ENCODE results near the gene OR14A2.
A peak's percentile ranks its signal among the peaks of the same experiment; 100 is the strongest.

The OR14A2 gene

DNA sequence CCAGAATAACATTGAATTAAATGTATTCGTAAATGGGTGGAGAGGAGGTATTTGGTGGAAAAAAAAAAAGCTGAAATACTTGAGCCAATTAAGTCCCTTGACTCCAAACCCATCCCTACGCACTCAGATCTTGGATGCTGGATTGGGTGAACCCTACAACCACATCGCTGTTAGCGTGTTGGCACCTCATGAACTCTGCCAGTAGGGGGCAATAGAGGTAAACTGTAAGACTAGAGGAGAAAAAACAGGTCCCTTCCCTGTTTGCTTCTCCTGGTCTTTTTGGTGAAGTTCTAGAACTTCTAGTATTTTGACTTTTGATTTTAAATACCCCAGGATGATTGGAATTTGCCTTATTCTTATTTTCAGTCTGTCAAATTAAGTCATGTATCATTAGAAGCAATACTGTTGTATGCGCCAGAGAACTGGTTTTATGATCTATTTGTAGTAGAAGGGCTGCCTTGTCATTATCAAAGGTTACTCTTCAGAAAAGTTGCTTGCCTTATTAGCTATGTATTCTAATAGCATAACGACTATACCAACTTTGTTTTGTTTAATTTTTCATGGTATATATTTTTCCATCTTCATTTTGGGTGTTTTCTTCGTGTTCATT is 66.5 kb downstream of the OR14A2 start:
- H3K27me3 ChIP-seq (ENCODE audit: insufficient read depth, poor library complexity, severe bottlenecking): no peaks in the 10 kb centered on the region
- no peak for TF ChIP-seq SPI1 (IDR thresholded peaks at IDR 0.05; ENCODE audit: borderline replicate concordance, low read depth)
- peak; percentile 86 for TF ChIP-seq CTCF (IDR thresholded peaks at IDR 0.05; ENCODE audit: insufficient read depth, low read length)
- H3K27ac ChIP-seq (replicated peaks): no peak overlapping the region
- peak; percentile 21 to 64 for DNase-seq (ENCODE audit: low read depth in 1 of 2, low spot score in 1 of 2)
- no peak overlapping the region for H3K4me3 ChIP-seq (replicated peaks; ENCODE audit: insufficient read depth, low read length)

DNA sequence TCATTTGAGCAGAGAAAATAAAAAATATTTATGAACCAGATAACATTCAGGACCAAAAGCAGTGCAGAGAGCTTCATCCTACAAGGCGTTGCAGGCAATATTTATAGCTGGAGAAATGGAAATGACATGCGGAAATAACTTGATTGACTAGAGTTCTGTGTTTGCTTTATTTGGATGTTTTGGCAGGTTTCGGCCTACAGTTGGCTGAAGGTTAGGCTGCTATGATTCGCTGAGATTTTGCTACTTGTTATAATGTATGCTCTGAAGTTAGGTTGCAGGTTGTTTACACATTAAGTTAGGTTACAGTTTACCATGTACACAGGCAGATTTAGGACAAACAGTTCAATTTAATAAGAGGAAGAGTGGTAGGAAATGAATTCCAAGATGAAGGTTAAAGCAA is 67.8 kb downstream of the OR14A2 start:
- Histone ChIP-seq H3K27me3 (ENCODE audit: insufficient read depth, poor library complexity, severe bottlenecking) (no peaks in the 10 kb centered on the region), H3K4me3 (replicated peaks; ENCODE audit: insufficient read depth, low read length) (no peak overlapping the region), H3K27ac (replicated peaks) (no peak overlapping the region)
- TF ChIP-seq SPI1 (IDR thresholded peaks at IDR 0.05; ENCODE audit: borderline replicate concordance, low read depth): no peak
- no peak for TF ChIP-seq CTCF (IDR thresholded peaks at IDR 0.05; ENCODE audit: insufficient read depth, low read length)
- no peak for TF ChIP-seq GABPA (IDR thresholded peaks at IDR 0.05; ENCODE audit: low read depth)
- TF ChIP-seq POLR2AphosphoS5 (IDR thresholded peaks at IDR 0.05; ENCODE audit: low read depth): no peak
- TF ChIP-seq, protein P1, sequence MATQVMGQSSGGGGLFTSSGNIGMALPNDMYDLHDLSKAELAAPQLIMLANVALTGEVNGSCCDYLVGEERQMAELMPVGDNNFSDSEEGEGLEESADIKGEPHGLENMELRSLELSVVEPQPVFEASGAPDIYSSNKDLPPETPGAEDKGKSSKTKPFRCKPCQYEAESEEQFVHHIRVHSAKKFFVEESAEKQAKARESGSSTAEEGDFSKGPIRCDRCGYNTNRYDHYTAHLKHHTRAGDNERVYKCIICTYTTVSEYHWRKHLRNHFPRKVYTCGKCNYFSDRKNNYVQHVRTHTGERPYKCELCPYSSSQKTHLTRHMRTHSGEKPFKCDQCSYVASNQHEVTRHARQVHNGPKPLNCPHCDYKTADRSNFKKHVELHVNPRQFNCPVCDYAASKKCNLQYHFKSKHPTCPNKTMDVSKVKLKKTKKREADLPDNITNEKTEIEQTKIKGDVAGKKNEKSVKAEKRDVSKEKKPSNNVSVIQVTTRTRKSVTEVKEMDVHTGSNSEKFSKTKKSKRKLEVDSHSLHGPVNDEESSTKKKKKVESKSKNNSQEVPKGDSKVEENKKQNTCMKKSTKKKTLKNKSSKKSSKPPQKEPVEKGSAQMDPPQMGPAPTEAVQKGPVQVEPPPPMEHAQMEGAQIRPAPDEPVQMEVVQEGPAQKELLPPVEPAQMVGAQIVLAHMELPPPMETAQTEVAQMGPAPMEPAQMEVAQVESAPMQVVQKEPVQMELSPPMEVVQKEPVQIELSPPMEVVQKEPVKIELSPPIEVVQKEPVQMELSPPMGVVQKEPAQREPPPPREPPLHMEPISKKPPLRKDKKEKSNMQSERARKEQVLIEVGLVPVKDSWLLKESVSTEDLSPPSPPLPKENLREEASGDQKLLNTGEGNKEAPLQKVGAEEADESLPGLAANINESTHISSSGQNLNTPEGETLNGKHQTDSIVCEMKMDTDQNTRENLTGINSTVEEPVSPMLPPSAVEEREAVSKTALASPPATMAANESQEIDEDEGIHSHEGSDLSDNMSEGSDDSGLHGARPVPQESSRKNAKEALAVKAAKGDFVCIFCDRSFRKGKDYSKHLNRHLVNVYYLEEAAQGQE (IDR thresholded peaks at IDR 0.05; ENCODE audit: insufficient replicate concordance, low read depth): no peak
- DNase-seq (ENCODE audit: low read depth in 1 of 2, low spot score in 1 of 2): no peak

- H3K27ac ChIP-seq (replicated peaks): no peak within 1 kb of the TSS
- TF ChIP-seq CTCF (IDR thresholded peaks at IDR 0.05; ENCODE audit: insufficient read depth, low read length) (no peak), GABPA (IDR thresholded peaks at IDR 0.05; ENCODE audit: low read depth) (no peak), POLR2AphosphoS5 (IDR thresholded peaks at IDR 0.05; ENCODE audit: low read depth) (no peak), SPI1 (IDR thresholded peaks at IDR 0.05; ENCODE audit: borderline replicate concordance, low read depth) (no peak)
- TF ChIP-seq, protein P1 (IDR thresholded peaks at IDR 0.05; ENCODE audit: insufficient replicate concordance, low read depth): no peak
- H3K27me3 ChIP-seq (ENCODE audit: insufficient read depth, poor library complexity, severe bottlenecking): no peaks in the 10 kb centered on the region
- no peak for DNase-seq (ENCODE audit: low read depth in 1 of 2, low spot score in 1 of 2)
- no peak within 1 kb of the TSS for H3K4me3 ChIP-seq (replicated peaks; ENCODE audit: insufficient read depth, low read length)
Observed at GRCh38 chr1:247679639-247680038, 68.3 kb downstream of the OR14A2 start, which contains the start of gene OR13G1. Gene OR13G1 (minus strand): TSS chr1:247679739. CDS start chr1:247673041, 6,698 bp downstream.

All from HL-60 (cell line).